Pancreas (tissue), 10 donors: ENCODE measurements around the gene SPECC1. TPM values are rescaled to one million over a fixed set of nuclear protein-coding genes. Genes with fewer than 3 reads are reported as not detected.
A peak's percentile ranks its signal among the peaks of the same experiment; 100 is the strongest.

Experiments used
- ATAC-seq, 4 donors: fragments of 200-7000 bp; cut with Tn5 transposase; one replicate each; pipeline versions ENCODE4 v1.8.0 to v1.9.1; 2020; ENCODE audit warnings: mild to moderate bottlenecking in 4 of 4, moderate library complexity in 4 of 4
- DNase-seq, 6 donors: peaks; one replicate each; pipeline ENCODE4 v3.0.0-alpha.2; 2020
- FAIRE-seq: peaks from 2 replicates; lab custom pipeline; 2012; peaks lifted over from hg19 to GRCh38; lab: Jason Lieb, UNC
- H3K27ac ChIP-seq, 4 donors: fragments of 200-600 bp; sonication (generic); 1 replicate in 3 of 4; 2 replicates in 1 of 4; pipeline versions ENCODE4 v1.5.0 to v1.8.0; 2020
- H3K27me3 ChIP-seq, 4 donors: fragments of 200-600 bp; one replicate each; pipeline ENCODE4 v1.8.0; 2021
- H3K36me3 ChIP-seq, 3 donors: fragments of 200-600 bp; sonication (generic) in 1 of 3; one replicate each; pipeline versions ENCODE4 v1.5.0 to v1.8.0; 2020 to 2021
- H3K4me1 ChIP-seq, 3 donors: fragments of 200-600 bp; one replicate each; pipeline ENCODE4 v1.8.0; 2021
- H3K4me3 ChIP-seq, 4 donors: fragments of 200-600 bp; sonication (generic) in 2 of 4; one replicate each; pipeline versions ENCODE4 v1.5.0 to v1.8.0; 2020 to 2021
- H3K9me3 ChIP-seq, 4 donors: fragments of 200-600 bp; one replicate each; pipeline ENCODE4 v1.8.0; 2021
- CTCF ChIP-seq, 4 donors: fragments of 200-600 bp; sonication (generic) in 3 of 4; IDR thresholded peaks; one replicate each; pipeline versions ENCODE4 v1.5.0 to v1.8.0; 2021; ENCODE audit warnings: antibody characterized with exemption in 4 of 4
- WGBS, 2 donors: extraction: QIAGEN DNeasy Blood & Tissue Kit; methylation state at CpG; one replicate each; pipeline ENCODE4 v1.1.7; 2013; 5-methylcytosine and 5-hydroxymethylcytosine counted together
- intact Hi-C, 3 donors: fragments of 100-400 bp; cut with DNase I; formaldehyde crosslinking; loops; one replicate each; pipeline versions ENCODE4 v1.11.1 to v1.14.2; 2022
- polyA plus RNA-seq, 2 donors: library from polyadenylated mRNA; stranded (reverse); fragments of 200-250 nt; gene quantifications; one replicate each; pipeline ENCODE4 v1.2.3, GENCODE V29; 2013
- total RNA-seq, 6 donors: library from RNA; stranded (reverse); fragmentation: NEBNext Ultra II Directional in 4 of 6; extraction: Animal tissue kit (Norgen Biotek cat#: 25700) in 4 of 6; gene quantifications; one replicate each; pipeline versions ENCODE4 v1.2.1 to v1.2.4, GENCODE V29; 2021 to 2023
- donor health status: healthy with polysubstance abuse.
- donor health status: DM: no; HTN: no; CAD: no; lungs with moderate emphysema.
- donor health status: DM: no; HTN: no; CAD: no.
- donor health status: control.
- donor health status: control.
- donor health status: Bipolar disorder and iron deficiency.
- donor health status: DM: yes; HTN: yes; CAD: no.
- donor health status: DM: no; HTN: no; CAD: no.
- donor health status: DM: no; HTN: no; CAD: no.
- donor health status: DM: yes; HTN: yes; CAD: no.

Gene SPECC1
- total and polyA plus RNA-seq, 8 donors, result 5.6 to 22.2 (median 8.1) TPM

- no peak overlapping the region for H3K27ac ChIP-seq
- no peak for TF ChIP-seq CTCF (IDR thresholded peaks at IDR 0.05)
These were observed 113.2 kb downstream of the SPECC1 start for GRCh38 chr17:20122254-20122879.

GRCh38 chr17:20123209-20123608 lies 114.0 kb downstream of the SPECC1 start:
- TF ChIP-seq CTCF (IDR thresholded peaks at IDR 0.05), result no peak
- Histone ChIP-seq H3K9me3 (no peaks in the 10 kb centered on the region), H3K4me1 (no peaks in the 10 kb centered on the region), H3K4me3 (no peak overlapping the region), H3K27me3 (no peaks in the 10 kb centered on the region), H3K27ac (no peak overlapping the region), H3K36me3 (no peaks in the 10 kb centered on the region)
- DNase-seq (no peak), ATAC-seq (no peak), FAIRE-seq (no peak)
- WGBS, 2 donors, result 35 to 40% methylated on average over 4 of the region's 4 CpGs
- intact Hi-C loops, result loop anchor here in 2 of 3 donors (10.0 kb wide), 1 partner anchor 192 kb away; no protein-coding TSS in a partner anchor

More at GRCh38 chr17:20122254-20122879, 113.2 kb downstream of the SPECC1 start:
- FAIRE-seq (no peak), DNase-seq (no peak), ATAC-seq (peak in 2 of 4 donors; percentile 20 to 31)
- H3K36me3 ChIP-seq, result no peaks in the 10 kb centered on the region
- no peaks in the 10 kb centered on the region for H3K27me3 ChIP-seq
- intact Hi-C loops, result loop anchor here in 2 of 3 donors (10.0 kb wide), 1 partner anchor 192 kb away; no protein-coding TSS in a partner anchor
- 52 to 68% methylated on average over 8 of the region's 8 CpGs for WGBS, 2 donors
- no peaks in the 10 kb centered on the region for H3K9me3 ChIP-seq
- no peaks in the 10 kb centered on the region for H3K4me1 ChIP-seq
- H3K4me3 ChIP-seq, result no peak overlapping the region

GRCh38 chr17:20125724-20126123 lies 116.6 kb downstream of the SPECC1 start:
- Histone ChIP-seq H3K27me3 (no peaks in the 10 kb centered on the region), H3K4me1 (no peaks in the 10 kb centered on the region), H3K9me3 (no peaks in the 10 kb centered on the region), H3K4me3 (no peak overlapping the region), H3K27ac (no peak overlapping the region), H3K36me3 (no peaks in the 10 kb centered on the region)
- no peak for FAIRE-seq
- 50 to 60% methylated on average over 6 of the region's 6 CpGs for WGBS, 2 donors
- no peak for TF ChIP-seq CTCF (IDR thresholded peaks at IDR 0.05)
- DNase-seq, result no peak
- intact Hi-C loops, result loop anchor here in 2 of 3 donors (10.0 kb wide), 1 partner anchor 189 kb away; no protein-coding TSS in a partner anchor
- ATAC-seq, result no peak

- DNase-seq, result no peak
- ATAC-seq, result no peak
- H3K36me3 ChIP-seq, result no peaks in the 10 kb centered on the region
- no peaks in the 10 kb centered on the region for H3K4me1 ChIP-seq
- no peak overlapping the region for H3K4me3 ChIP-seq
- FAIRE-seq, result no peak
- no peaks in the 10 kb centered on the region for H3K27me3 ChIP-seq
- no peaks in the 10 kb centered on the region for H3K9me3 ChIP-seq
- TF ChIP-seq CTCF (IDR thresholded peaks at IDR 0.05), result no peak
- intact Hi-C loops, result loop anchor here in 2 of 3 donors (10.0 kb wide), 1 partner anchor 187 kb away; no protein-coding TSS in a partner anchor
- 82 to 91% methylated on average over 6 of the region's 6 CpGs for WGBS, 2 donors
- H3K27ac ChIP-seq, result no peak overlapping the region
These were observed 118.3 kb downstream of the SPECC1 start for GRCh38 chr17:20127360-20128035.
